Neutrophil (primary cell): Measurements from ENCODE around the gene SSBP4.

ENCODE experiments used
- H3K27ac ChIP-seq: fragments of 200-600 bp; sonication (generic); 2 replicates; pipeline ENCODE4 v1.5.1; 2016; ENCODE audit warnings: mild to moderate bottlenecking, moderate library complexity
- H3K27me3 ChIP-seq: fragments of 200-600 bp; sonication (generic); 2 replicates; pipeline ENCODE4 v1.6.0; 2016; ENCODE audit warnings: mild to moderate bottlenecking
- H3K36me3 ChIP-seq: fragments of 200-600 bp; sonication (generic); 2 replicates; pipeline ENCODE4 v1.5.1; 2017
- H3K4me1 ChIP-seq, 2 experiments: fragments of 200-600 bp in 1 of 2; sonication (generic) in 1 of 2; 1 replicate in 1 of 2; 2 replicates in 1 of 2; pipeline versions ENCODE4 v1.5.1 to v1.6.1; 2013 to 2016; ENCODE audit warnings: low read depth in 1 of 2, low read length in 1 of 2, mild to moderate bottlenecking in 1 of 2, moderate library complexity in 1 of 2; ENCODE audit not compliant: control insufficient read depth in 1 of 2, insufficient read depth in 1 of 2
- H3K4me3 ChIP-seq, 2 experiments: fragments of 200-600 bp in 1 of 2; sonication (generic) in 1 of 2; 1 replicate in 1 of 2; 2 replicates in 1 of 2; pipeline ENCODE4 v1.5.1; 2013 to 2016; ENCODE audit warnings: low read depth in 1 of 2, low read length in 1 of 2, mild to moderate bottlenecking in 1 of 2, moderate library complexity in 1 of 2
- H3K9me3 ChIP-seq: fragments of 200-600 bp; sonication (generic); 2 replicates; pipeline ENCODE4 v1.5.1; 2016
- TF ChIP-seq, protein P1 (sequence below): fragments of 200-600 bp; sonication (generic); IDR thresholded peaks from 2 replicates; pipeline ENCODE4 v1.5.1; 2016; ENCODE audit warnings: antibody characterized with exemption

SSBP4 gene

DNA sequence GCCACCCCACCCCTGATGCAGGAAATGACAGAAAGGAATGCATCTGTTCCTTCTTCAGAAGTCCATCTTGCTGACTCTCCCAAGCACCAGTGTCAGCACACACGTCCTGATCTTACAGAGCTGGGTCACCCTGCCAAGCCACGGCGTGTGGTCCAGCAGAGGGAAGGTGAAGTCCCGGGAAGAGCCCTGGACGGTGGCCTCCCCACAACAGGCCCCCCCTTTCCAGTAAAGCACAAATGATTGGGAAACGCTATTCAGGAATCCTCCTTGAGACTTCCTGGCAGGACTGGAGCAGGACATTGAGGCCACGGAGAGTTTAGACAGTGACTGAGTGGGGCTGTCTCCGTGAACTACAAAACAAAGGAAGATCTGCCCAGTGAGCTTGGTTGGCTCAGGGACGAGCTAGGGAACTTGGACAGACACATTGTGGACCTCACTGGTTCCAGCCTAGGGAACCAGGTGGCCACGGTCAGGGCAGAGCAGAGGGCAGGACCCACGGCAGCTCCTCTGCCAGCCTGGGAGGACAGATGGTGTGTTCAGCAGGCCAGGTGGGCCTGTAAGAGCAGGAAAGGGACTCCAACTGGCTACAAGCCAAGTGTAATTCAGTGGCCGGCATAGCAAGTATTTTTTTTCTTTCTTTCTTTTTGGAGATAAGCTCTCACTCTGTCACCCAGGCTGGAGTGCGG, 61.0 kb downstream of the SSBP4 start:
- Histone ChIP-seq H3K9me3 (no peaks in the 10 kb centered on the region), H3K4me3 (peak overlapping the region; percentile 47 to 62), H3K27ac (peak overlapping the region; percentile 99), H3K27me3 (no peaks in the 10 kb centered on the region), H3K36me3 (no peaks in the 10 kb centered on the region), H3K4me1 (peaks cover 99% of the 10 kb centered on the region in 2 experiments)
- TF ChIP-seq, protein P1, sequence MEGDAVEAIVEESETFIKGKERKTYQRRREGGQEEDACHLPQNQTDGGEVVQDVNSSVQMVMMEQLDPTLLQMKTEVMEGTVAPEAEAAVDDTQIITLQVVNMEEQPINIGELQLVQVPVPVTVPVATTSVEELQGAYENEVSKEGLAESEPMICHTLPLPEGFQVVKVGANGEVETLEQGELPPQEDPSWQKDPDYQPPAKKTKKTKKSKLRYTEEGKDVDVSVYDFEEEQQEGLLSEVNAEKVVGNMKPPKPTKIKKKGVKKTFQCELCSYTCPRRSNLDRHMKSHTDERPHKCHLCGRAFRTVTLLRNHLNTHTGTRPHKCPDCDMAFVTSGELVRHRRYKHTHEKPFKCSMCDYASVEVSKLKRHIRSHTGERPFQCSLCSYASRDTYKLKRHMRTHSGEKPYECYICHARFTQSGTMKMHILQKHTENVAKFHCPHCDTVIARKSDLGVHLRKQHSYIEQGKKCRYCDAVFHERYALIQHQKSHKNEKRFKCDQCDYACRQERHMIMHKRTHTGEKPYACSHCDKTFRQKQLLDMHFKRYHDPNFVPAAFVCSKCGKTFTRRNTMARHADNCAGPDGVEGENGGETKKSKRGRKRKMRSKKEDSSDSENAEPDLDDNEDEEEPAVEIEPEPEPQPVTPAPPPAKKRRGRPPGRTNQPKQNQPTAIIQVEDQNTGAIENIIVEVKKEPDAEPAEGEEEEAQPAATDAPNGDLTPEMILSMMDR: no peak

DNA sequence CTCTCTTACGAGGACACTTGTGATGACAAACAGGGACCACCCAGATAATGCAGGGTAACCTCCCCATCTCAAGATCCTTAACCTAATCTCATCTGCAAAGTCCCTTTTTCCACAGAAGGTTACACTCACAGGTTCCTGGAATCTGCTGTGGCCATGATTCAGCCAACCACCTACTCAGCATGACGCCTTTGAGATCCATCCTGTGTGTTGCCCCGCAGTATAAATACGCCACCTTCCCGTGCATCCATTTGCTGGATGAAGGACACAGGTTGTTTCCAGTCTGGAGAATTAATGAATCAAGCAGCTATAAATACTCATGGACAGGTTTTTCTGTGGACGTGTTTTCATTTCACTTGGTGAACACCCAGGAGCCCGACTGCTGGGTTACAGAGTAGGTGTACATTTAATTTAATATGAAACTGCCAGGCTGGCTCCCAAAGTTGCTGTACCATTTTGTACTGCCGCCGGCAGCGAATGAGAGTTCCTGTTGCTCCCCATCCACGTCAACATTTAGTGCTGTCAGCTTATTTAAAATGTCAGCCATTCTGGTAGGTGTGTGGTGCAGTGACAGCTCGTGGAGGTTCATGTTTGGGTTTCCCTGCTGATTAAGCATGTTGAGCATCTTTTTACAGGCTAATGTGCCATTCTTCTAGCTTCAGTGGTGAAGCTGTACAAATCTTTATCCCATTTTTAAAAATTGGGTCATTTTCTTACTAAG, 62.5 kb downstream of the SSBP4 start:
- H3K4me1 ChIP-seq: peaks cover 98 to 99% of the 10 kb centered on the region in 2 experiments
- H3K27ac ChIP-seq: peak overlapping the region; percentile 99
- H3K4me3 ChIP-seq: peak overlapping the region in 1 of 2 experiments; percentile 62
- no peaks in the 10 kb centered on the region for H3K27me3 ChIP-seq
- H3K36me3 ChIP-seq: no peaks in the 10 kb centered on the region
- TF ChIP-seq, protein P1: no peak
- H3K9me3 ChIP-seq: no peaks in the 10 kb centered on the region

DNA sequence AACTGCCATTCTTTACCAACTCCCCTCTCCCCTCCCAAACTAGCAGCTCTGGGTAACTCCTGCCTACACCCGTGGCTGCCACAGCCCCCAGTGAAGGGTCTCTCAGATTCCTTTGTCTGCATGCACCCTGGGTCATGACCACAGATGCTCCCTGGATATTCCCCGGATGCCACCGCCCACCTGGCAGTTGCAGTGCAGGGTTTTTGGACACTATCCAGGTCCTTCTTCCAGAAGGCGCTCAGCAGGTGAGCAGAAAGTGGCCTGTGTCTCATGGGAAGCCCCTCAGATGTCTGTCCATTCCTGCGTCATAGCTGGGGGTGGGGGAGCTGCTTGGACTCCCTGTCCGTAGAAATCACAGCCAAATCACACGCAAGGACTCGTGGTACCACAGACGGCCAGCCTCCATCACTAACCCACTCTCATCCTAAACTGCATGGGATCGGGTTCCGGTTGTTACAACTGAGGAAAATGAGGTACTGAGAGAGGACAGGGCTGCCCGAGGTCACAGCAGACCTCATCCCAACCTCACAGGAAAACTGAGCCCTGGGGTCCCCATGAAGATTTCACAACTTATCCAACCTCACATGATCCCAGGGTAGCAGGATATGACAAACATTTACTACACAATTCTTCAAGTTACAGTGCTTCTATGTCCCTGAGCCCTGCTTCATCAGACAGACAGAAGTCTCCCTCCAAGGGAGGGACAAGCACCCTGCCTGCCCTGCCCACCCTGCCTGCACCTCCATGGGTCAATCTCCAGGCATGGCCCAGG, 64.1 kb downstream of the SSBP4 start:
- TF ChIP-seq, protein P1: no peak
- Histone ChIP-seq H3K4me3 (no peak overlapping the region), H3K9me3 (no peaks in the 10 kb centered on the region), H3K4me1 (peaks cover 87 to 98% of the 10 kb centered on the region in 2 experiments), H3K36me3 (no peaks in the 10 kb centered on the region), H3K27me3 (no peaks in the 10 kb centered on the region), H3K27ac (peak overlapping the region; percentile 65)
